H9 (cell line): ENCODE measurements around the gene UBAC2. TPM values are rescaled to one million over a fixed set of nuclear protein-coding genes. Genes with fewer than 3 reads are reported as not detected.
A peak's percentile ranks its signal among the peaks of the same experiment; 100 is the strongest.
"Not testable (repeated sequence)": the region's sequence is repeated elsewhere in the genome, so short reads cannot be mapped to it uniquely, and the experiment has no call there.

Source experiments
- DNase-seq: peaks from one replicate; pipeline ENCODE4 v3.0.0-alpha.2; 2017
- H2AFZ ChIP-seq: one replicate; pipeline ENCODE4 v1.6.1; 2013; ENCODE audit warnings: mild to moderate bottlenecking, low read length, control low read depth, moderate library complexity
- H2AK5ac ChIP-seq: 2 replicates; pipeline ENCODE4 v1.6.1; 2013; ENCODE audit warnings: low read length, control low read depth, mixed read lengths; ENCODE audit not compliant: insufficient read length
- H2BK120ac ChIP-seq: one replicate; pipeline ENCODE4 v1.6.1; 2013; ENCODE audit warnings: low read depth, mild to moderate bottlenecking, low read length, control low read depth, inconsistent platforms; ENCODE audit not compliant: poor library complexity, severe bottlenecking
- H2BK12ac ChIP-seq: 2 replicates; pipeline ENCODE4 v1.6.1; 2013; ENCODE audit warnings: low read length, control low read depth, mixed read lengths, low read depth; ENCODE audit not compliant: insufficient read length
- H2BK15ac ChIP-seq: 2 replicates; pipeline ENCODE4 v1.6.1; 2013; ENCODE audit warnings: low read depth, low read length, control low read depth
- H2BK20ac ChIP-seq: one replicate; pipeline ENCODE4 v1.6.1; 2013; ENCODE audit warnings: low read depth, mild to moderate bottlenecking, low read length, control low read depth, inconsistent platforms; ENCODE audit not compliant: poor library complexity, severe bottlenecking
- H2BK5ac ChIP-seq: 2 replicates; pipeline ENCODE4 v1.6.1; 2013; ENCODE audit warnings: low read length, control low read depth, mixed read lengths; ENCODE audit not compliant: insufficient read length
- H3K14ac ChIP-seq: 2 replicates; pipeline ENCODE4 v1.6.1; 2013; ENCODE audit warnings: low read length, control low read depth; ENCODE audit not compliant: insufficient read depth
- H3K18ac ChIP-seq: 2 replicates; pipeline ENCODE4 v1.6.1; 2013; ENCODE audit warnings: low read depth, mild to moderate bottlenecking, mixed read lengths, low read length, control low read depth; ENCODE audit not compliant: insufficient read length
- H3K23ac ChIP-seq: 2 replicates; pipeline ENCODE4 v1.6.1; 2013; ENCODE audit warnings: low read length, control low read depth, mixed read lengths, low read depth; ENCODE audit not compliant: insufficient read length
- H3K23me2 ChIP-seq: 2 replicates; pipeline ENCODE4 v1.6.1; 2013; ENCODE audit warnings: low read depth, mild to moderate bottlenecking, mixed read lengths, low read length, control low read depth; ENCODE audit not compliant: insufficient read length, poor library complexity, severe bottlenecking
- H3K27ac ChIP-seq: 2 replicates; pipeline ENCODE4 v1.5.1; 2013; ENCODE audit warnings: low read length, control low read depth, mixed read lengths, low read depth; ENCODE audit not compliant: insufficient read length
- H3K27me3 ChIP-seq: 2 replicates; pipeline ENCODE4 v1.6.1; 2013; ENCODE audit warnings: low read length, control low read depth, inconsistent platforms; ENCODE audit not compliant: insufficient read depth
- H3K4ac ChIP-seq: 2 replicates; pipeline ENCODE4 v1.6.1; 2013; ENCODE audit warnings: low read depth, mild to moderate bottlenecking, control low read depth, inconsistent platforms, low read length, moderate library complexity
- H3K4me1 ChIP-seq: 2 replicates; pipeline ENCODE4 v1.6.1; 2013; ENCODE audit warnings: low read length, control low read depth, inconsistent platforms; ENCODE audit not compliant: insufficient read depth
- H3K4me2 ChIP-seq: 2 replicates; pipeline ENCODE4 v1.6.1; 2013; ENCODE audit warnings: low read length, control low read depth, mixed read lengths; ENCODE audit not compliant: insufficient read length, insufficient read depth
- H3K56ac ChIP-seq: 2 replicates; pipeline ENCODE4 v1.6.1; 2013; ENCODE audit warnings: low read depth, mild to moderate bottlenecking, mixed read lengths, low read length, control low read depth; ENCODE audit not compliant: insufficient read length
- H3K79me1 ChIP-seq: 2 replicates; pipeline ENCODE4 v1.6.1; 2013; ENCODE audit warnings: low read depth, mild to moderate bottlenecking, moderate library complexity, low read length, control low read depth, inconsistent platforms; ENCODE audit not compliant: insufficient read depth, poor library complexity, severe bottlenecking
- H3K79me2 ChIP-seq: 2 replicates; pipeline ENCODE4 v1.6.1; 2013; ENCODE audit warnings: low read length, control low read depth, inconsistent platforms; ENCODE audit not compliant: insufficient read depth
- H3K9ac ChIP-seq: 2 replicates; pipeline ENCODE4 v1.6.1; 2013; ENCODE audit warnings: low read length, control low read depth, mixed read lengths; ENCODE audit not compliant: insufficient read length; ENCODE audit errors: extremely low read depth
- H3K9me3 ChIP-seq: one replicate; pipeline ENCODE4 v1.6.1; 2013; ENCODE audit warnings: low read depth, low read length, inconsistent platforms; ENCODE audit not compliant: control insufficient read depth
- H3T11ph ChIP-seq: one replicate; pipeline ENCODE4 v1.6.1; 2013; ENCODE audit warnings: mild to moderate bottlenecking, low read length, control low read depth, inconsistent platforms
- H4K20me1 ChIP-seq: one replicate; pipeline ENCODE4 v1.6.1; 2013; ENCODE audit not compliant: control insufficient read depth, insufficient read length, insufficient read depth
- H4K5ac ChIP-seq: 2 replicates; pipeline ENCODE4 v1.6.1; 2013; ENCODE audit warnings: low read depth, mild to moderate bottlenecking, mixed read lengths, low read length, control low read depth; ENCODE audit not compliant: insufficient read length
- H4K8ac ChIP-seq: replicated peaks from 2 replicates; pipeline ENCODE4 v1.6.1; 2013; ENCODE audit warnings: low read length, control low read depth, mixed read lengths, low read depth; ENCODE audit not compliant: insufficient read length
- H4K91ac ChIP-seq: 2 replicates; pipeline ENCODE4 v1.6.1; 2013; ENCODE audit warnings: low read depth, mild to moderate bottlenecking, moderate library complexity, mixed read lengths, low read length, control low read depth; ENCODE audit not compliant: insufficient read length
- H3K27ac Mint-ChIP-seq, 3 experiments: 2 replicates in 2 of 3; 3 replicates in 1 of 3; pipeline ENCODE4 v1.8.0; 2020 to 2021; ENCODE audit warnings: mixed read lengths in 3 of 3, mild to moderate bottlenecking in 1 of 3, moderate library complexity in 1 of 3
- H3K27me3 Mint-ChIP-seq: 2 replicates; pipeline ENCODE4 v1.8.0; 2021; ENCODE audit warnings: low read depth, mild to moderate bottlenecking, moderate library complexity, mixed read lengths
- H3K36me3 Mint-ChIP-seq, 3 experiments: 2 replicates in 2 of 3; 3 replicates in 1 of 3; pipeline ENCODE4 v1.8.0; 2020 to 2021; ENCODE audit warnings: low read depth in 3 of 3, mixed read lengths in 3 of 3; ENCODE audit not compliant: insufficient read depth in 1 of 3
- H3K4me1 Mint-ChIP-seq, 2 experiments: 2 replicates each; pipeline ENCODE4 v1.8.0; 2020; ENCODE audit warnings: mixed read lengths in 2 of 2
- H3K4me3 Mint-ChIP-seq, 2 experiments: 2 replicates in 1 of 2; 3 replicates in 1 of 2; pipeline ENCODE4 v1.8.0; 2020 to 2021; ENCODE audit warnings: mild to moderate bottlenecking in 2 of 2, mixed read lengths in 2 of 2, moderate library complexity in 1 of 2
- H3K9me3 Mint-ChIP-seq, 2 experiments: 2 replicates in 1 of 2; 3 replicates in 1 of 2; pipeline ENCODE4 v1.8.0; 2020; ENCODE audit warnings: mild to moderate bottlenecking in 2 of 2, mixed read lengths in 2 of 2, moderate library complexity in 1 of 2
- WGBS: extraction: QIAGEN DNeasy Blood & Tissue Kit; methylation state at CpG from one replicate; pipeline ENCODE4 v1.1.7; 2013; ENCODE audit warnings: missing lambda C conversion rate, low lambda C conversion rate, mixed read lengths; ENCODE audit not compliant: insufficient read length; ENCODE audit errors: extremely low coverage; 5-methylcytosine and 5-hydroxymethylcytosine counted together
- total RNA-seq: library from RNA; stranded (reverse); gene quantifications from 2 replicates; pipeline ENCODE4 v1.2.1, GENCODE V29; 2021

UBAC2 gene
- total RNA-seq, 1 experiment from 2014 or later: 52.3 TPM

GRCh38 chr13:99410646-99411475, 210.2 kb downstream of the UBAC2 start:
- H3K4me3 Mint-ChIP-seq, H4K8ac ChIP-seq, H2BK120ac ChIP-seq, H3K36me3 Mint-ChIP-seq, H2AFZ ChIP-seq, H3K9me3 Mint-ChIP-seq, H3K27me3 ChIP-seq, H4K5ac ChIP-seq, H3K79me1 ChIP-seq, H2BK12ac ChIP-seq, H3K27ac ChIP-seq, DNase-seq, H3K4me2 ChIP-seq, H3K4me1 ChIP-seq, H2AK5ac ChIP-seq, H4K91ac ChIP-seq, H3K4ac ChIP-seq, H3K56ac ChIP-seq, H3K23ac ChIP-seq, H3T11ph ChIP-seq, H3K9ac ChIP-seq, H3K18ac ChIP-seq, H3K14ac ChIP-seq, H2BK15ac ChIP-seq, H2BK5ac ChIP-seq, H3K23me2 ChIP-seq, H3K9me3 ChIP-seq, H4K20me1 ChIP-seq, H3K79me2 ChIP-seq, H2BK20ac ChIP-seq: not testable (repeated sequence)
- no CpG with 5 or more reads among the region's 13 CpGs for WGBS
- H3K27me3 Mint-ChIP-seq: peaks cover 12% of the 10 kb centered on the region
- peak overlapping the region in 2 of 3 experiments; percentile 36 to 57; a peak in 2 of 7 replicates for H3K27ac Mint-ChIP-seq
- peaks cover 11 to 15% of the 10 kb centered on the region in 2 experiments for H3K4me1 Mint-ChIP-seq
